NCI-H1436 (cell line): ENCODE results near the gene FNIP1.
"Not testable (repeated sequence)": the region's sequence is repeated elsewhere in the genome, so short reads cannot be mapped to it uniquely, and the experiment has no call there.

Source experiments
- DNase-seq: peaks from one replicate; lab custom pipeline; 2025; lab: John Stamatoyannopoulos, UW

The FNIP1 gene

GRCh38 chr5:131684051-131684450 is 112.8 kb downstream of the FNIP1 start:
- DNase-seq, result no peak

GRCh38 chr5:131682826-131683225 is 114.0 kb downstream of the FNIP1 start:
- DNase-seq, result no peak

- DNase-seq, result no peak
These were observed 114.6 kb downstream of the FNIP1 start for GRCh38 chr5:131682175-131682574.

GRCh38 chr5:131679911-131680310 is 116.9 kb downstream of the FNIP1 start:
- no peak for DNase-seq

- not testable (repeated sequence) for DNase-seq
These were observed 118.5 kb downstream of the FNIP1 start for GRCh38 chr5:131678273-131678672.

- DNase-seq, result no peak
These were observed 119.7 kb downstream of the FNIP1 start for GRCh38 chr5:131677115-131677514.

GRCh38 chr5:131672776-131673175 is 124.0 kb downstream of the FNIP1 start:
- DNase-seq, result no peak

GRCh38 chr5:131671994-131672655 is 124.7 kb downstream of the FNIP1 start:
- peak; percentile 0 for DNase-seq

- no peak for DNase-seq
These were observed 125.4 kb downstream of the FNIP1 start for GRCh38 chr5:131671409-131671808.

GRCh38 chr5:131664929-131665328 is 131.9 kb downstream of the FNIP1 start:
- DNase-seq, result no peak

- no peak for DNase-seq
These were observed 134.9 kb downstream of the FNIP1 start for GRCh38 chr5:131661933-131662332.

- DNase-seq, result no peak
These were observed 137.0 kb downstream of the FNIP1 start for GRCh38 chr5:131659841-131660240.

GRCh38 chr5:131659290-131659689 is 137.5 kb downstream of the FNIP1 start:
- DNase-seq, result no peak

- no peak for DNase-seq
These were observed 142.0 kb downstream of the FNIP1 start for GRCh38 chr5:131654776-131655175.

- no peak for DNase-seq
These were observed 142.5 kb downstream of the FNIP1 start for GRCh38 chr5:131654309-131654708.

- no peak for DNase-seq
These were observed 147.7 kb downstream of the FNIP1 start for GRCh38 chr5:131649161-131649560.

GRCh38 chr5:131647048-131647769 is 149.6 kb downstream of the FNIP1 start:
- no peak for DNase-seq

GRCh38 chr5:131644822-131645221 is 152.0 kb downstream of the FNIP1 start:
- DNase-seq, result no peak

- DNase-seq, result no peak
These were observed 152.4 kb downstream of the FNIP1 start for GRCh38 chr5:131644370-131644769.

GRCh38 chr5:131641494-131641893 is 155.3 kb downstream of the FNIP1 start:
- no peak for DNase-seq

GRCh38 chr5:131640043-131640856 is 156.6 kb downstream of the FNIP1 start:
- DNase-seq, result no peak

- no peak for DNase-seq
These were observed 157.7 kb downstream of the FNIP1 start for GRCh38 chr5:131639148-131639547.

- DNase-seq, result no peak
These were observed 159.1 kb downstream of the FNIP1 start for GRCh38 chr5:131637694-131638093.
